RPMI7951 (cell line): ENCODE results near the gene ERC1. TPM values are rescaled to one million over a fixed set of nuclear protein-coding genes. Genes with fewer than 3 reads are reported as not detected.
A peak's percentile ranks its signal among the peaks of the same experiment; 100 is the strongest.
"Not testable (repeated sequence)": the region's sequence is repeated elsewhere in the genome, so short reads cannot be mapped to it uniquely, and the experiment has no call there.

ENCODE experiments used
- DNase-seq: peaks from one replicate; pipeline ENCODE4 v3.0.0-alpha.2; 2012; ENCODE audit warnings: low read depth
- total RNA-seq: library from RNA; depleted of rRNA; stranded (reverse); fragments of >200 nt; shearing (Covaris generic); gene quantifications from 2 replicates; pipeline ENCODE4 v1.2.3, GENCODE V29; 2014

Gene ERC1
- total RNA-seq, 1 experiment from 2014 or later, result 11.7 TPM

GRCh38 chr12:1122786-1123185 is 131.8 kb downstream of the ERC1 start:
- DNase-seq, result peak; percentile 33

GRCh38 chr12:1126091-1126490 is 135.1 kb downstream of the ERC1 start:
- DNase-seq, result no peak

GRCh38 chr12:1127021-1127420 is 136.0 kb downstream of the ERC1 start:
- DNase-seq, result no peak

- DNase-seq, result peak; percentile 0
These were observed 139.1 kb downstream of the ERC1 start for GRCh38 chr12:1130164-1130563.

- DNase-seq, result no peak
These were observed 139.5 kb downstream of the ERC1 start for GRCh38 chr12:1130571-1130970.

- DNase-seq, result peak; percentile 2
These were observed 140.8 kb downstream of the ERC1 start for GRCh38 chr12:1131811-1132224.

GRCh38 chr12:1132311-1132710 is 141.3 kb downstream of the ERC1 start:
- DNase-seq, result no peak

GRCh38 chr12:1138691-1139090 is 147.7 kb downstream of the ERC1 start:
- DNase-seq, result no peak

- DNase-seq, result not testable (repeated sequence)
These were observed 155.7 kb downstream of the ERC1 start for GRCh38 chr12:1146758-1147157.

- no peak for DNase-seq
These were observed 156.8 kb downstream of the ERC1 start for GRCh38 chr12:1147821-1148220.

- no peak for DNase-seq
These were observed 166.0 kb downstream of the ERC1 start for GRCh38 chr12:1157046-1157445.

GRCh38 chr12:1161197-1161596 is 170.2 kb downstream of the ERC1 start:
- no peak for DNase-seq

GRCh38 chr12:1162081-1162760 is 171.2 kb downstream of the ERC1 start:
- no peak for DNase-seq

GRCh38 chr12:1167784-1168183 is 176.8 kb downstream of the ERC1 start:
- no peak for DNase-seq

- no peak for DNase-seq
These were observed 179.4 kb downstream of the ERC1 start for GRCh38 chr12:1170411-1170810.

GRCh38 chr12:1171657-1172408 is 180.8 kb downstream of the ERC1 start:
- peak; percentile 49 for DNase-seq

GRCh38 chr12:1173781-1174617 is 183.0 kb downstream of the ERC1 start:
- no peak for DNase-seq

GRCh38 chr12:1174659-1175058 is 183.6 kb downstream of the ERC1 start:
- DNase-seq, result no peak

- DNase-seq, result peak; percentile 13
These were observed 185.2 kb downstream of the ERC1 start for GRCh38 chr12:1176191-1176590.

GRCh38 chr12:1179128-1179527 is 188.1 kb downstream of the ERC1 start:
- no peak for DNase-seq

GRCh38 chr12:1182069-1182468 is 191.0 kb downstream of the ERC1 start:
- no peak for DNase-seq

- DNase-seq, result no peak
These were observed 193.4 kb downstream of the ERC1 start for GRCh38 chr12:1184402-1184801.
